ENCODE results near the gene SLC8A2. TPM values are rescaled to one million over a fixed set of nuclear protein-coding genes. Genes with fewer than 3 reads are reported as not detected.

SLC8A2 gene
- total RNA-seq, 1 experiment from 2014 or later = 11.3 TPM

- Histone ChIP-seq H2BK15ac (ENCODE audit: low read depth, low read length) (no peak overlapping the region), H4K91ac (ENCODE audit: insufficient read length, low read depth, low read length) (peak overlapping the region; percentile 23), H3K4ac (ENCODE audit: low read depth, low read length) (no peak overlapping the region), H4K8ac (replicated peaks; ENCODE audit: insufficient read length, low read depth, low read length) (no peak overlapping the region), H3K18ac (ENCODE audit: insufficient read length, low read depth, low read length) (no peak overlapping the region), H2BK5ac (ENCODE audit: insufficient read length, low read length) (no peak overlapping the region), H3K23ac (ENCODE audit: insufficient read length, low read depth, low read length) (no peak overlapping the region), H2BK20ac (ENCODE audit: low read depth, low read length, poor library complexity, severe bottlenecking) (no peak overlapping the region), H4K5ac (ENCODE audit: insufficient read length, low read depth, low read length) (no peak overlapping the region), H2AFZ (ENCODE audit: low read length) (no peak overlapping the region), H3K79me1 (ENCODE audit: insufficient read depth, low read depth, low read length, poor library complexity, severe bottlenecking) (peaks cover 7% of the 10 kb centered on the region), H3K9ac (ENCODE audit: extremely low read depth, insufficient read length, low read length) (no peak overlapping the region), H3K27ac (ENCODE audit: insufficient read length, low read depth, low read length) (no peak overlapping the region), H3K79me2 (ENCODE audit: insufficient read depth, low read length) (no peaks in the 10 kb centered on the region; the same call in 1 of the 2 replicates), H3K27me3 (ENCODE audit: insufficient read depth, low read length) (no peaks in the 10 kb centered on the region), H4K20me1 (ENCODE audit: control insufficient read depth, insufficient read depth, insufficient read length) (no peaks in the 10 kb centered on the region), H3K14ac (ENCODE audit: insufficient read depth, low read length) (no peak overlapping the region), H2BK12ac (ENCODE audit: insufficient read length, low read depth, low read length) (no peak overlapping the region), H2AK5ac (ENCODE audit: insufficient read length, low read length) (no peak overlapping the region), H3T11ph (ENCODE audit: low read length) (no peak overlapping the region), H2BK120ac (ENCODE audit: low read depth, low read length, poor library complexity, severe bottlenecking) (no peak overlapping the region), H3K4me2 (ENCODE audit: insufficient read depth, insufficient read length, low read length) (no peak overlapping the region), H3K4me1 (ENCODE audit: insufficient read depth, low read length) (no peaks in the 10 kb centered on the region), H3K9me3 (ENCODE audit: control insufficient read depth, low read depth, low read length) (no peaks in the 10 kb centered on the region), H3K23me2 (ENCODE audit: insufficient read length, low read depth, low read length, poor library complexity, severe bottlenecking) (no peaks in the 10 kb centered on the region), H3K56ac (ENCODE audit: insufficient read length, low read depth, low read length) (no peak overlapping the region)
- Mint-ChIP-seq H3K27me3 (ENCODE audit: low read depth) (no peaks in the 10 kb centered on the region), H3K27ac (0 out of 7 replicates have a peak overlapping the region, but pooled peaks of 1 of the 3 experiments have one; percentile 44), H3K9me3 (no peaks in the 10 kb centered on the region), H3K4me1 (peaks cover 9 to 14% of the 10 kb centered on the region in 2 experiments), H3K4me3 (no peak overlapping the region), H3K36me3 (ENCODE audit: insufficient read depth in 1 of 3, low read depth in 3 of 3) (peaks cover 0 to 7% (median 7%) of the 10 kb centered on the region in 3 experiments; a peak in 5 of 7 replicates)
- WGBS (ENCODE audit: extremely low coverage, insufficient read length, low lambda C conversion rate) = no CpG with 5 or more reads among the region's 11 CpGs
- peak; percentile 23; the same call in 1 of the 3 replicates for TF ChIP-seq CTCF (conservative IDR thresholded peaks at IDR 0.05)
- no peak for DNase-seq
These were observed 36.3 kb upstream of the SLC8A2 start for GRCh38 chr19:47507924-47508553.

Measured in H9 (cell line).